ENCODE measurements around the gene MEF2C.

The MEF2C gene

GRCh38 chr5:88713818-88714217, 169.2 kb downstream of the MEF2C start:
- no peak for DNase-seq (ENCODE audit: low read depth)

- no peak for DNase-seq (ENCODE audit: low read depth)
Measured at GRCh38 chr5:88708682-88709398, 174.1 kb downstream of the MEF2C start.

GRCh38 chr5:88708021-88708420, 175.0 kb downstream of the MEF2C start:
- DNase-seq (ENCODE audit: low read depth), result no peak

- no peak for DNase-seq (ENCODE audit: low read depth)
Measured at GRCh38 chr5:88707216-88707965, 175.6 kb downstream of the MEF2C start.

GRCh38 chr5:88702332-88702731, 180.7 kb downstream of the MEF2C start:
- DNase-seq (ENCODE audit: low read depth), result no peak

- DNase-seq (ENCODE audit: low read depth), result no peak
Measured at GRCh38 chr5:88700121-88700520, 182.9 kb downstream of the MEF2C start.

- no peak for DNase-seq (ENCODE audit: low read depth)
Measured at GRCh38 chr5:88698290-88698689, 184.7 kb downstream of the MEF2C start.

- DNase-seq (ENCODE audit: low read depth), result no peak
Measured at GRCh38 chr5:88696466-88696865, 186.5 kb downstream of the MEF2C start.

GRCh38 chr5:88695931-88696330, 187.1 kb downstream of the MEF2C start:
- DNase-seq (ENCODE audit: low read depth), result no peak

- DNase-seq (ENCODE audit: low read depth), result no peak
Measured at GRCh38 chr5:88695232-88695631, 187.8 kb downstream of the MEF2C start.

- DNase-seq (ENCODE audit: low read depth), result no peak
Measured at GRCh38 chr5:88694023-88694679, 188.8 kb downstream of the MEF2C start.

- DNase-seq (ENCODE audit: low read depth), result no peak
Measured at GRCh38 chr5:88693071-88693932, 189.7 kb downstream of the MEF2C start.

- no peak for DNase-seq (ENCODE audit: low read depth)
Measured at GRCh38 chr5:88691945-88692868, 190.8 kb downstream of the MEF2C start.

- no peak for DNase-seq (ENCODE audit: low read depth)
Measured at GRCh38 chr5:88691230-88691582, 191.8 kb downstream of the MEF2C start.

GRCh38 chr5:88690409-88691229, 192.4 kb downstream of the MEF2C start:
- no peak for DNase-seq (ENCODE audit: low read depth)

GRCh38 chr5:88689668-88690408, 193.1 kb downstream of the MEF2C start:
- DNase-seq (ENCODE audit: low read depth), result no peak

GRCh38 chr5:88688984-88689667, 193.9 kb downstream of the MEF2C start:
- DNase-seq (ENCODE audit: low read depth), result no peak

- no peak for DNase-seq (ENCODE audit: low read depth)
Measured at GRCh38 chr5:88688156-88688983, 194.6 kb downstream of the MEF2C start.
